Activated CD8-positive, alpha-beta memory T cell treated with anti-CD3 and anti-CD28 coated beads, Interleukin-2, amount 10 ng/mL, durations not matched to agents 7 days and 5 days (primary cell): ENCODE results near the gene NKTR. TPM values are rescaled to one million over a fixed set of nuclear protein-coding genes. Genes with fewer than 3 reads are reported as not detected.

Experiments used
- ATAC-seq: fragments of 150-1000 bp; cut with Tn5 transposase; one replicate; pipeline ENCODE4 v1.10.0; 2021; ENCODE audit warnings: moderate library complexity
- CTCF ChIA-PET: fragments of 350-600 bp; sonication (Branson Sonifier 250); formaldehyde crosslinking; loops from one replicate; lab custom pipeline; 2021; ENCODE audit warnings: antibody characterized with exemption; lab: Charles Lee
- DNase-seq: peaks from one replicate; pipeline ENCODE4 v3.0.0-alpha.2; 2020
- H3K27ac Mint-ChIP-seq: one replicate; pipeline ENCODE4 v1.8.0; 2021; ENCODE audit warnings: mild to moderate bottlenecking, mixed read lengths
- H3K27me3 Mint-ChIP-seq: one replicate; pipeline ENCODE4 v1.8.0; 2021; ENCODE audit warnings: mixed read lengths
- H3K36me3 Mint-ChIP-seq: one replicate; pipeline ENCODE4 v1.8.0; 2021; ENCODE audit warnings: mild to moderate bottlenecking, mixed read lengths
- H3K4me1 Mint-ChIP-seq: one replicate; pipeline ENCODE4 v1.8.0; 2021; ENCODE audit warnings: mixed read lengths
- H3K4me3 Mint-ChIP-seq: one replicate; pipeline ENCODE4 v1.8.0; 2021; ENCODE audit warnings: mild to moderate bottlenecking, moderate library complexity, mixed read lengths
- H3K9me3 Mint-ChIP-seq: one replicate; pipeline ENCODE4 v1.8.0; 2022; ENCODE audit warnings: low read depth, mixed read lengths
- total RNA-seq, 2 experiments: library from RNA; stranded (reverse); gene quantifications; one replicate each; pipeline ENCODE4 v1.2.3, GENCODE V29; 2021

NKTR gene
- total RNA-seq, 2 experiments from 2014 or later, result 76.0 to 120 TPM

GRCh38 chr3:42640129-42640528 lies 39.6 kb downstream of the NKTR start:
- Mint-ChIP-seq H3K27me3 (no peaks in the 10 kb centered on the region), H3K4me3 (no peak overlapping the region), H3K36me3 (peaks cover 38% of the 10 kb centered on the region), H3K27ac (no peak overlapping the region), H3K9me3 (no peaks in the 10 kb centered on the region), H3K4me1 (peaks cover 14% of the 10 kb centered on the region)
- DNase-seq, result no peak
- ATAC-seq, result no peak
- CTCF ChIA-PET, result no interaction called here

DNA sequence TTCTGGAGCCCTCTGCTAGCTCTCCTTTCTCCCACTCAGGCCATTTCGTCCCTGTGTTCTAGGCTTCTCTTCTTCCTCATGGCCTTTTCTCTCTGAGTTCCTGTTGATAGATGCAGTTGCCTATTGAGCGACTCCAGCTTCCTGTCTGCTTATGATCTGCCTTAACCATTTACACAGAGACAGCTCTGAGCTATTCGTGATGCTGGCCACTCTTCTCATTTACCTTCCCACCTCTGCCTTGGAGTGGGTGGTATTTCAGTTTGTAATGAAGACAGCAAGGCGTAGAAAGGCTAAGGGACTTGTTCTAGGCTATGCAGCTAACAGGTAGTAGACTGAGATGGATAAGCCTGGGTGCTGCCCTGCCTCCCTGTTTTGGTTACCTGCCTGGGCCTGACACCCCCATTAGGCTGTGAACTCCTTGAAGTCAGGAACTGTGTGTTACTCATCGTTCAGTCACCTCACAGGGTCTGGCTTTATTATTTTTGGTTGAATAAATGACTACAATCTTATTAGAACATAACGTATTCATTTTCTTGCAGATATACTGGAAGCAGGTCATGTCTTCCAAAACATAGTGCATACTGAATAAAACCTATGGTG lies 40.4 kb downstream of the NKTR start:
- Mint-ChIP-seq H3K36me3 (peaks cover 37% of the 10 kb centered on the region), H3K27me3 (no peaks in the 10 kb centered on the region), H3K27ac (peak overlapping the region; percentile 58), H3K4me3 (no peak overlapping the region), H3K4me1 (peaks cover 13% of the 10 kb centered on the region), H3K9me3 (no peaks in the 10 kb centered on the region)
- DNase-seq (no peak), ATAC-seq (no peak)
- CTCF ChIA-PET, result interaction anchor here (1.1 to 1.7 kb wide), 3 partner anchors 41 to 99 kb away, joined by 3 read pairs; partner anchors contain the start of gene NKTR

DNA sequence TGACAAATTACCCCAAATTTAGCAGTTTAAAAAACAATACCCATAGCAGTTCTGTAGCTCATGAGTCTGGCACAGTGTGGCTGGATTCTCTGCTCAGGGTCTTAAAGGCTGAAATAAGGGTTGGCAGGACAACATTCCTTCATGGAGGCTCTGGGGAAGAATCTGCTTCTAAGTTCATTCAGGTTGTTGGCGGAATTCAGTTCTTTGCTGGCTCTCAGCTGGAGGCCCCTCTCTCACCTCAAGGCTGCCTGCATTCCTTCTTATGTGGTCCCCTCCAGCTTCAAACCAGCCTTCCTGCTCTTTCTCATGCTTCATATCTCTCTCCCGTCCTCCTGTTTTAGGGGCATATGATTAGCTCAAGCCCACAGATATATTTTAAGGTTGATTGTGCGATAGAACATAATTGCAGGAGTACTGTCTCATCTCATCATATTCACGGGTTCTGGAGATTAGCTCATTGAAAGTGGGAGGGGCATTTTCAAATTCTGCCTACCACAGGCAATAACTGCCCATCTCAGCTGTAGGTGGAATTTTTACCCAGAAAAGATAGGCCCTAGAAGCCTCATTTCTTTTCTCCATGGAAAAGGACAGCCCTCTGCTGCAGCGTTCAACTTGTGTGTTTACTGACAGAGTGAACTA lies 47.5 kb downstream of the NKTR start:
- CTCF ChIA-PET, result interaction anchor here (2.0 kb wide), 1 partner anchor 12 kb away, joined by 5 read pairs; no protein-coding TSS in a partner anchor
- peaks cover 31% of the 10 kb centered on the region for H3K36me3 Mint-ChIP-seq
- DNase-seq, result no peak
- no peaks in the 10 kb centered on the region for H3K27me3 Mint-ChIP-seq
- peaks cover 12% of the 10 kb centered on the region for H3K4me1 Mint-ChIP-seq
- H3K9me3 Mint-ChIP-seq, result no peaks in the 10 kb centered on the region
- no peak overlapping the region for H3K27ac Mint-ChIP-seq
- no peak overlapping the region for H3K4me3 Mint-ChIP-seq
- no peak for ATAC-seq

DNA sequence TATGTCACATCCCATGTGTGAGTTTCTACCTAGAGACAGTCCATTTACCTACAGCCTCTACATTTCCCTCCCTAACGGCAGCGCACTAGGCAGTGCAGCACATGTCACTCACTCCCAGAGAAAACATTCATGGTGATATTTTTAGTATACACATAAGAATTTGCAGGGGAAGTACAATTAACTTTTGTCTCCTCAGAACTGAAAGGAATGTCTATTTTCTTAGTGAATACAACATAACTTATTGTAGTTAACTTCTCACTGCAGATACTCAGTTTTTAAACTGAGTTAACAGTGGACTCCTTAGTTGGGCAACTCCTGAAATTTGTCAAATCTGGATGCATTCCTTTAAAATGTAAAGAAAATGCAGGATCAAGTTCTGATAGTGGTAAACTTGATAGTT lies 48.5 kb downstream of the NKTR start:
- H3K27ac Mint-ChIP-seq, result no peak overlapping the region
- H3K27me3 Mint-ChIP-seq, result peaks cover 2% of the 10 kb centered on the region
- no peak overlapping the region for H3K4me3 Mint-ChIP-seq
- CTCF ChIA-PET, result no interaction called here
- ATAC-seq (no peak), DNase-seq (no peak)
- H3K9me3 Mint-ChIP-seq, result no peaks in the 10 kb centered on the region
- H3K4me1 Mint-ChIP-seq, result peaks cover 19% of the 10 kb centered on the region
- peaks cover 24% of the 10 kb centered on the region for H3K36me3 Mint-ChIP-seq

DNA sequence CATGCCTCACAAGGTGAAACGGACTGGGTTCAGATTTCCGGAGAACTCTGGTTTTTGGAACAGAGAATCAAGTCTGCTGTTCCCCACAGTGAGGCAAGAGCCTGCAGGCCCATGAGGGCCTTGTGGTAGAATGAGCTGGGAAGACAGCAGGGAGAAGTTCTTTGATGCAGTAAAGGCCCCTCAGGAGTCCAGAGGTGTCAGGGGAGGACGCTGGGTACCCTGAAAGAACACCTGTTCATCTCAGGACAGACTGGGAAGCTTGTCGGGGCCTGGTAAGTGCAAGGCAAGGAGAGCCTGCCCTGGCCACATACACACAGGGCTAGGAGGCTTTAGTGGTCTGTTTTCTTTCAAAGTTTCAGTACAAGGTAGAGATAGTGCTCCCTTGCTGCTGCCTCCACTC lies 49.3 kb downstream of the NKTR start:
- Mint-ChIP-seq H3K27me3 (peaks cover 2% of the 10 kb centered on the region), H3K36me3 (peaks cover 19% of the 10 kb centered on the region), H3K27ac (peak overlapping the region; percentile 40), H3K9me3 (no peaks in the 10 kb centered on the region), H3K4me3 (no peak overlapping the region), H3K4me1 (peaks cover 19% of the 10 kb centered on the region)
- ATAC-seq (no peak), DNase-seq (no peak)
- CTCF ChIA-PET, result no interaction called here

DNA sequence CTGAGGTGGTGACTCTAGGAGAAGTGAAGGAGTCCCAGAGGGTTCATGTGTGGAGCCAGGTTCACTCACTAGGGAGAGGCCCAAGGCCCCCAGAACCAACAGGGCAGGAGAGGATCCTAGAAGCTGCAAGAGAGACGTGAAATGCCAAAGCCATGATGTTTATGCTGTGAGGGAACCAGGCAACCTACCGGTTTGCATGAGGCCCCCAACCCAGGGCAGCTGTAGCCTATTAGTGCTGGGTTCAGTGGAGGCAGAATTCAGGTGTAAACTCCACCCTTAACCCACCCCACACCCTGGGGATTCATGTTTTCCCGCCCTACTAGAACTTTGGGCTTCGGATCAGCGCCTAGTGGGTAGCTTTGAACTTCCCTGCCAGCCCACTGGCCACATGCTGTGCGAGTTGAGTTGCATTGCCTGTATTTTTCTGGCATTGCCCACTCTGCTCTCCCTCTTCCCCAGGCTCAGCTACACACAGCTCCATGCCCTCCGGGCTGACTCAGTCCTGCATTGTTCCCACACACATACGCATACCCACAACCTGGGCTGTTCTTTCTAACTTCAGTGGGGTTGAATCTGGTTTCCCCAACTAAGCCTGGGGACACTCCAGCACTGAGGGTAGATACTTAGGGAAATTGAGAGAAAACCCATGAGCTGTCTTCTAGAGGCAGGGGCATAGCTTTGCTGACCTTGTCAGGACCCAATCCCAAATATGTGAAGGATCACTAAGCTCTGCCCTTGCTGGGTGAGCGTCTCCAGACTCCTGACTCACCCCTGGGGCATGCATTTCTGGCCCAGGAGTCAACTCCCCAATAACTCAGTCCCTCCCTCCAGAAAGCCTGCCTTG lies 51.0 kb downstream of the NKTR start:
- CTCF ChIA-PET, result interaction anchor here (0.9 to 1.7 kb wide), 4 partner anchors 9 to 118 kb away, joined by 3 to 6 read pairs (median 4); no protein-coding TSS in a partner anchor
- Mint-ChIP-seq H3K36me3 (peaks cover 12% of the 10 kb centered on the region), H3K27ac (peak overlapping the region; percentile 22), H3K4me3 (no peak overlapping the region), H3K4me1 (peaks cover 19% of the 10 kb centered on the region), H3K27me3 (peaks cover 7% of the 10 kb centered on the region), H3K9me3 (no peaks in the 10 kb centered on the region)
- no peak for ATAC-seq
- no peak for DNase-seq

DNA sequence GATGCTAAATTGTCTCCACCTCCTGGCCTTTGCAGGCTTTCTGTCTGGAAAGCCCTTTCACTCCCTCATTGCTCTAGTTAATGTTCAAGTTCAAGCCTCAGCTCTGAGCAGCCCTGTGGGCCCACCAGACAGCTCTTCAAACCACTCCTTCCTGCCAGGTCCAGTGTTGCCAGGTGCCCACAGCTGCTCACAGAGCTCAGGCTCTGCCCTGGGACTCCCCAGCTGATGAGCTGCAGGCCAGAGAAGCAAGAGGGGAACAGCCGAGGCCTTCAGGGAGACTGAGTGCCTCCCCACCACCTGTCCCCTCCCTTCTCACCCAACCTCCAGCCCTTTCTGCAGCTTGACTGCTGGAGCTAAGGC lies 51.7 kb downstream of the NKTR start:
- Mint-ChIP-seq H3K4me3 (no peak overlapping the region), H3K27ac (peak overlapping the region; percentile 76), H3K36me3 (peaks cover 6% of the 10 kb centered on the region), H3K9me3 (no peaks in the 10 kb centered on the region), H3K4me1 (peaks cover 19% of the 10 kb centered on the region), H3K27me3 (peaks cover 7% of the 10 kb centered on the region)
- no peak for ATAC-seq
- DNase-seq, result peak; percentile 39
- CTCF ChIA-PET, result interaction anchor here (0.9 to 1.3 kb wide), 3 partner anchors 93 to 118 kb away, joined by 3 to 6 read pairs (median 4); no protein-coding TSS in a partner anchor

- no peaks in the 10 kb centered on the region for H3K9me3 Mint-ChIP-seq
- H3K36me3 Mint-ChIP-seq, result peaks cover 4% of the 10 kb centered on the region
- CTCF ChIA-PET, result interaction anchor here (1.2 to 1.5 kb wide), 3 partner anchors 17 to 117 kb away, joined by 3 to 6 read pairs (median 3); no protein-coding TSS in a partner anchor
- DNase-seq (peak; percentile 50), ATAC-seq (peak; percentile 48)
- peaks cover 19% of the 10 kb centered on the region for H3K4me1 Mint-ChIP-seq
- H3K27me3 Mint-ChIP-seq, result peaks cover 7% of the 10 kb centered on the region
- H3K4me3 Mint-ChIP-seq, result peak overlapping the region; percentile 65
- peak overlapping the region; percentile 76 for H3K27ac Mint-ChIP-seq
Observed at GRCh38 chr3:42652611-42653302, 52.3 kb downstream of the NKTR start.

DNA sequence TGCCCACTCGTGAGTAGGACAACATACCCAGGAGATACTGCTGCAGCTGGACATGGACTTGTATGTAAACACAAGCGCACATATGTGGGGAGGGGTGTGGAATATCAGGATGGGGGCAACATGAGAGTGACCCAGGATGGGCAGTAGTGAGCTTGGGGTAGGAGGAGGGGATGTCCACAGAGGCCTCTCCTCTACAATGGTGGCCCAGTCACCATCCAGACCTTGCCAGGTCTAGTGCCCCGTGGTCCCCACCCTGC lies 52.7 kb downstream of the NKTR start:
- Mint-ChIP-seq H3K27ac (peak overlapping the region; percentile 76), H3K4me3 (peak overlapping the region; percentile 65), H3K27me3 (peaks cover 7% of the 10 kb centered on the region), H3K4me1 (peaks cover 19% of the 10 kb centered on the region), H3K36me3 (no peaks in the 10 kb centered on the region), H3K9me3 (no peaks in the 10 kb centered on the region)
- CTCF ChIA-PET, result interaction anchor here (1.5 kb wide), 1 partner anchor 17 kb away, joined by 3 read pairs; no protein-coding TSS in a partner anchor
- ATAC-seq (no peak), DNase-seq (no peak)

- DNase-seq, result peak; percentile 40
- Mint-ChIP-seq H3K27me3 (peaks cover 7% of the 10 kb centered on the region), H3K4me3 (peak within 1 kb of the TSS; percentile 65), H3K9me3 (no peaks in the 10 kb centered on the region), H3K36me3 (no peaks in the 10 kb centered on the region), H3K27ac (peak within 1 kb of the TSS; percentile 76), H3K4me1 (peaks cover 19% of the 10 kb centered on the region)
- no peak for ATAC-seq
- CTCF ChIA-PET, result interaction anchor here (0.7 to 1.5 kb wide), 3 partner anchors 18 to 226 kb away, joined by 3 read pairs; no protein-coding TSS in a partner anchor
Observed at GRCh38 chr3:42653560-42654330, 53.3 kb downstream of the NKTR start, which contains the start of gene ZBTB47. TSS of gene ZBTB47 (plus strand) at chr3:42653697. CDS start at chr3:42658356, 4,659 bp downstream.

GRCh38 chr3:42654331-42655201 lies 54.1 kb downstream of the NKTR start:
- no peak overlapping the region for H3K27ac Mint-ChIP-seq
- ATAC-seq, result peak; percentile 34

More at GRCh38 chr3:42654331-42655201, 54.1 kb downstream of the NKTR start:
- CTCF ChIA-PET, result interaction anchor here (0.7 to 1.5 kb wide), 3 partner anchors 19 to 225 kb away, joined by 3 read pairs; no protein-coding TSS in a partner anchor
- no peaks in the 10 kb centered on the region for H3K9me3 Mint-ChIP-seq
- peaks cover 7% of the 10 kb centered on the region for H3K27me3 Mint-ChIP-seq
- no peak for DNase-seq
- H3K4me1 Mint-ChIP-seq, result peaks cover 19% of the 10 kb centered on the region
- no peaks in the 10 kb centered on the region for H3K36me3 Mint-ChIP-seq
- H3K4me3 Mint-ChIP-seq, result no peak overlapping the region
